Tibial nerve (tissue), 4 donors: ENCODE measurements around the gene ZNF521. TPM values are rescaled to one million over a fixed set of nuclear protein-coding genes. Genes with fewer than 3 reads are reported as not detected.

ENCODE experiments used
- DNase-seq, 2 donors: peaks; one replicate each; pipeline ENCODE4 v3.0.0-alpha.2; 2019; ENCODE audit warnings: low spot score in 2 of 2
- H3K27ac ChIP-seq, 4 donors: fragments of 200-600 bp; sonication (generic) in 3 of 4; one replicate each; pipeline ENCODE4 v1.5.1; 2017 to 2019; ENCODE audit warnings: mild to moderate bottlenecking in 1 of 4
- H3K27me3 ChIP-seq, 2 donors: fragments of 200-600 bp; sonication (generic) in 1 of 2; one replicate each; pipeline versions ENCODE4 v1.5.1 to v1.6.0; 2017 to 2019
- H3K36me3 ChIP-seq, 3 donors: fragments of 200-600 bp; sonication (generic); one replicate each; pipeline ENCODE4 v1.5.1; 2018 to 2019
- H3K4me1 ChIP-seq, 4 donors: fragments of 200-600 bp; sonication (generic) in 3 of 4; one replicate each; pipeline ENCODE4 v1.5.1; 2017 to 2019
- H3K4me3 ChIP-seq, 4 donors: fragments of 200-600 bp; sonication (generic) in 3 of 4; one replicate each; pipeline ENCODE4 v1.5.1; 2017 to 2019; ENCODE audit warnings: mild to moderate bottlenecking in 1 of 4, moderate library complexity in 1 of 4
- H3K9me3 ChIP-seq, 4 donors: fragments of 200-600 bp; sonication (generic) in 3 of 4; one replicate each; pipeline ENCODE4 v1.5.1; 2017 to 2019
- CTCF ChIP-seq, 5 experiments: fragments of 200-600 bp in 3 of 5; fragments of 450-650 bp in 2 of 5; sonication (generic) in 3 of 5; IDR thresholded peaks; one replicate each; pipeline ENCODE4 v1.5.1; 2016 to 2019; ENCODE audit warnings: antibody characterized with exemption in 5 of 5, mild to moderate bottlenecking in 3 of 5, moderate library complexity in 2 of 5
- EP300 ChIP-seq, 2 donors: sonication (generic); formaldehyde crosslinking; IDR thresholded peaks; one replicate each; pipeline ENCODE4 v1.6.1; 2017; ENCODE audit warnings: antibody characterized with exemption in 2 of 2, mild to moderate bottlenecking in 1 of 2
- POLR2A ChIP-seq, 2 donors: fragments of 450-650 bp; IDR thresholded peaks; one replicate each; pipeline ENCODE4 v1.6.1; 2017; ENCODE audit warnings: antibody characterized with exemption in 2 of 2, mild to moderate bottlenecking in 2 of 2, moderate library complexity in 2 of 2
- WGBS, 2 donors: methylation state at CpG; one replicate each; pipeline ENCODE4 v1.1.5; 2018; 5-methylcytosine and 5-hydroxymethylcytosine counted together
- total RNA-seq, 4 donors: library from RNA; depleted of rRNA; stranded (reverse); fragments of >200 nt; gene quantifications; one replicate each; pipeline ENCODE4 v1.1.0, GENCODE V29; 2016

ZNF521 gene
- total RNA-seq, 4 donors from 2014 or later: 32.7 to 66.3 (median 43.4) TPM

GRCh38 chr18:25133879-25134278 lies 218.1 kb downstream of the ZNF521 start:
- 75 to 78% methylated on average over 2 of the region's 2 CpGs for WGBS, 2 donors
- no peaks in the 10 kb centered on the region for H3K36me3 ChIP-seq
- no peaks in the 10 kb centered on the region for H3K27me3 ChIP-seq
- DNase-seq: no peak
- TF ChIP-seq EP300 (IDR thresholded peaks at IDR 0.05) (no peak), POLR2A (IDR thresholded peaks at IDR 0.05) (no peak), CTCF (IDR thresholded peaks at IDR 0.05) (no peak)
- H3K4me1 ChIP-seq: peaks cover 0 to 41% (median 0%) of the 10 kb centered on the region in 4 donors
- no peak overlapping the region for H3K4me3 ChIP-seq
- no peak overlapping the region for H3K27ac ChIP-seq
- no peaks in the 10 kb centered on the region for H3K9me3 ChIP-seq

- peaks cover 0 to 41% (median 0%) of the 10 kb centered on the region in 4 donors for H3K4me1 ChIP-seq
- H3K36me3 ChIP-seq: no peaks in the 10 kb centered on the region
- no peaks in the 10 kb centered on the region for H3K9me3 ChIP-seq
- DNase-seq: no peak
- no peaks in the 10 kb centered on the region for H3K27me3 ChIP-seq
- H3K27ac ChIP-seq: no peak overlapping the region
- no peak for TF ChIP-seq CTCF (IDR thresholded peaks at IDR 0.05)
- no peak for TF ChIP-seq EP300 (IDR thresholded peaks at IDR 0.05)
- no peak for TF ChIP-seq POLR2A (IDR thresholded peaks at IDR 0.05)
- H3K4me3 ChIP-seq: no peak overlapping the region
- 95 to 97% methylated on average over 10 of the region's 10 CpGs for WGBS, 2 donors
Observed at GRCh38 chr18:25132786-25133496, 219.0 kb downstream of the ZNF521 start.

- Histone ChIP-seq H3K27me3 (no peaks in the 10 kb centered on the region), H3K4me3 (no peak overlapping the region), H3K36me3 (no peaks in the 10 kb centered on the region), H3K9me3 (no peaks in the 10 kb centered on the region), H3K27ac (no peak overlapping the region), H3K4me1 (no peaks in the 10 kb centered on the region)
- TF ChIP-seq EP300 (IDR thresholded peaks at IDR 0.05) (no peak), CTCF (IDR thresholded peaks at IDR 0.05) (no peak), POLR2A (IDR thresholded peaks at IDR 0.05) (no peak)
- 84 to 94% methylated on average over 1 of the region's 1 CpG for WGBS, 2 donors
- no peak for DNase-seq
Observed at GRCh38 chr18:25126751-25127150, 225.2 kb downstream of the ZNF521 start.

- no peak for TF ChIP-seq CTCF (IDR thresholded peaks at IDR 0.05)
- TF ChIP-seq POLR2A (IDR thresholded peaks at IDR 0.05): no peak
- TF ChIP-seq EP300 (IDR thresholded peaks at IDR 0.05): no peak
- Histone ChIP-seq H3K27me3 (no peaks in the 10 kb centered on the region), H3K36me3 (no peaks in the 10 kb centered on the region), H3K9me3 (no peaks in the 10 kb centered on the region), H3K27ac (no peak overlapping the region), H3K4me3 (no peak overlapping the region), H3K4me1 (no peaks in the 10 kb centered on the region)
- 40% methylated on average over 1 of the region's 1 CpG for WGBS, 2 donors
- no peak for DNase-seq
Observed at GRCh38 chr18:25125680-25126079, 226.3 kb downstream of the ZNF521 start.

- TF ChIP-seq CTCF (IDR thresholded peaks at IDR 0.05) (no peak), POLR2A (IDR thresholded peaks at IDR 0.05) (no peak), EP300 (IDR thresholded peaks at IDR 0.05) (no peak)
- Histone ChIP-seq H3K27me3 (no peaks in the 10 kb centered on the region), H3K4me1 (no peaks in the 10 kb centered on the region), H3K9me3 (no peaks in the 10 kb centered on the region), H3K36me3 (no peaks in the 10 kb centered on the region), H3K4me3 (no peak overlapping the region), H3K27ac (no peak overlapping the region)
- no peak for DNase-seq
- WGBS, 2 donors: 57 to 60% methylated on average over 6 of the region's 6 CpGs
Observed at GRCh38 chr18:25123438-25124232, 228.3 kb downstream of the ZNF521 start.
